Measurements from ENCODE around the gene ADAM29. TPM values are rescaled to one million over a fixed set of nuclear protein-coding genes. Genes with fewer than 3 reads are reported as not detected.

The ADAM29 gene
- total and polyA plus RNA-seq, 2 of the 8 experiments (the other 6 are each of a cell fraction or from before 2014, with no cell fraction given), result 0.03 TPM; not detected in 1

DNA sequence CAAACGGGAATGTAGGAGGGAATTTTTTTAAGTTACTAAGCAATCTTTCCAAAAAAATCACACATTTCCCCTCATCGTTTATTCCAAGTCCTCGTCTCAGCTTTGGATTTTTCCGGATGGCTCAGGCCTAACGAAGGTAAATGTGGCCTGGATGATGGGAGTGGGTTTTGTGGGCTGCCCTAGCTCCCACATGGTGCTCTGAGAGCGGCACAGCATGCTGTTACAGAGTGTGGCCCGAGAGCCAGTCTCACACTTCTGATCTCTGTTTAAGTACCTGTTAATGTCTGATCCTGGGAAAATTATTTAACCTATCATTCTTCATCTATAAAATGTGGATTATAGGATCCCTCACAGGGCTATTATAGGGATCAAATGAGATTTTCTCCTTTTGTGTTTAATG, 38.2 kb upstream of the ADAM29 start:
- 91% methylated on average over 7 of the region's 7 CpGs; no CpG with 5 or more reads in 1 of the 2 experiments for WGBS, 2 experiments (ENCODE audit: extremely low coverage in 1 of 2, insufficient coverage in 1 of 2, insufficient read length in 1 of 2, insufficient replicate concordance in 2 of 2, low coverage in 1 of 2, low lambda C conversion rate in 2 of 2, missing lambda C conversion rate in 1 of 2)
- no peak overlapping the region; the same call in 1 of the 2 replicates for H2AFZ ChIP-seq (ENCODE audit: low read length)
- CTCF ChIA-PET (ENCODE audit: partially characterized antibody), result interaction anchor here (0.6 kb wide), 1 partner anchor 105 kb away, joined by 3 read pairs; no protein-coding TSS in a partner anchor
- no peaks in the 10 kb centered on the region for H3K79me1 ChIP-seq (ENCODE audit: low read depth, low read length)
- H3K56ac ChIP-seq (replicated peaks; ENCODE audit: insufficient read length, low read depth, low read length), result no peak overlapping the region
- peaks cover 0 to 1% (median 0%) of the 10 kb centered on the region in 4 experiments; a peak in 1 of 7 replicates for H3K27me3 ChIP-seq (replicated peaks in 1 of 4; ENCODE audit: control insufficient read depth in 3 of 4, extremely low read depth in 1 of 4, insufficient read depth in 3 of 4, low read length in 3 of 4)
- H2AK5ac ChIP-seq (ENCODE audit: low read depth, low read length), result no peak overlapping the region
- no peak overlapping the region for H4K5ac ChIP-seq (ENCODE audit: insufficient read length, low read depth, low read length)
- H3K4ac ChIP-seq (replicated peaks; ENCODE audit: insufficient read length, low read depth, low read length), result no peak overlapping the region
- H3K23me2 ChIP-seq (ENCODE audit: low read depth, low read length), result peaks cover 2% of the 10 kb centered on the region; the same call in 1 of the 2 replicates
- no peak overlapping the region for H2BK15ac ChIP-seq (ENCODE audit: low read length)
- H2BK12ac ChIP-seq (ENCODE audit: low read depth, low read length), result no peak overlapping the region
- H3K23ac ChIP-seq (ENCODE audit: insufficient read length), result no peak overlapping the region
- H3K4me3 ChIP-seq (ENCODE audit: extremely low read depth in 1 of 4, insufficient read depth in 2 of 4, low read depth in 3 of 4, low read length in 4 of 4), result no peak overlapping the region
- H4K20me1 ChIP-seq (replicated peaks in 1 of 2; ENCODE audit: control insufficient read depth in 1 of 2, insufficient read depth in 2 of 2, low read length in 2 of 2), result no peaks in the 10 kb centered on the region
- H2BK20ac ChIP-seq (ENCODE audit: low read length), result no peak overlapping the region
- no peaks in the 10 kb centered on the region for H3K36me3 ChIP-seq (ENCODE audit: control insufficient read depth in 2 of 4, insufficient read depth in 4 of 4, low read length in 3 of 4)
- no peak overlapping the region for H3K18ac ChIP-seq (ENCODE audit: extremely low read depth, low read length)
- no peaks in the 10 kb centered on the region for H3K4me1 ChIP-seq (replicated peaks in 1 of 4; ENCODE audit: control insufficient read depth in 3 of 4, insufficient read depth in 4 of 4, low read length in 3 of 4)
- no peak overlapping the region for H2BK5ac ChIP-seq (ENCODE audit: low read depth, low read length)
- H4K91ac ChIP-seq (replicated peaks; ENCODE audit: insufficient read length, low read length), result no peak overlapping the region
- FAIRE-seq (no peak), DNase-seq (ENCODE audit: low read depth in 1 of 2, low spot score in 2 of 2) (no peak)
- H3K9ac ChIP-seq (replicated peaks in 1 of 4; ENCODE audit: extremely low read depth in 1 of 4, low read depth in 3 of 4, low read length in 3 of 4), result no peak overlapping the region
- no peak overlapping the region for H2BK120ac ChIP-seq (replicated peaks; ENCODE audit: low read depth, low read length)
- no peak overlapping the region for H3K27ac ChIP-seq (ENCODE audit: low read depth, low read length)
- H3K9me3 ChIP-seq (ENCODE audit: insufficient read depth in 2 of 2, low read depth in 1 of 2, low read length in 1 of 2), result no peaks in the 10 kb centered on the region
- POLR2A ChIA-PET (ENCODE audit: partially characterized antibody), result no interaction called here
- H3K14ac ChIP-seq (ENCODE audit: insufficient read length), result no peak overlapping the region
- no peak overlapping the region for H3K4me2 ChIP-seq (ENCODE audit: insufficient read depth in 1 of 2, low read depth in 2 of 2, low read length in 2 of 2)
- no peak overlapping the region for H4K8ac ChIP-seq (ENCODE audit: extremely low read depth, insufficient read depth, low read length)
- H3K79me2 ChIP-seq (ENCODE audit: control insufficient read depth in 1 of 2, insufficient read depth in 2 of 2, low read length in 2 of 2), result no peaks in the 10 kb centered on the region
- TF ChIP-seq TBP (IDR thresholded peaks at IDR 0.05; ENCODE audit: low read depth, low read length) (no peak), CEBPB (IDR thresholded peaks at IDR 0.05; ENCODE audit: low read depth, low read length) (no peak), TCF12 (IDR thresholded peaks at IDR 0.05; ENCODE audit: low read depth, low read length) (no peak), CBX5 (IDR thresholded peaks at IDR 0.05; ENCODE audit: low read depth, low read length) (no peak), POLR2A (IDR thresholded peaks at IDR 0.05; ENCODE audit: control extremely low read depth in 1 of 2, low read depth in 2 of 2, low read length in 2 of 2) (no peak), SIRT6 (IDR thresholded peaks at IDR 0.05; ENCODE audit: low read length) (no peak), EZH2 (IDR thresholded peaks at IDR 0.05; ENCODE audit: low read depth, low read length, severe bottlenecking) (no peak), HDAC2 (IDR thresholded peaks at IDR 0.05; ENCODE audit: borderline replicate concordance in 1 of 2, low read depth in 2 of 2, low read length in 2 of 2) (no peak), TEAD4 (IDR thresholded peaks at IDR 0.05; ENCODE audit: low read depth, low read length) (no peak), SIX5 (IDR thresholded peaks at IDR 0.05; ENCODE audit: low read depth, low read length) (no peak)
- TF ChIP-seq, protein P1, sequence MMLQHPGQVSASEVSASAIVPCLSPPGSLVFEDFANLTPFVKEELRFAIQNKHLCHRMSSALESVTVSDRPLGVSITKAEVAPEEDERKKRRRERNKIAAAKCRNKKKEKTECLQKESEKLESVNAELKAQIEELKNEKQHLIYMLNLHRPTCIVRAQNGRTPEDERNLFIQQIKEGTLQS (IDR thresholded peaks at IDR 0.05; ENCODE audit: insufficient read depth, low read depth, low read length), result no peak
- TF ChIP-seq, protein P2, sequence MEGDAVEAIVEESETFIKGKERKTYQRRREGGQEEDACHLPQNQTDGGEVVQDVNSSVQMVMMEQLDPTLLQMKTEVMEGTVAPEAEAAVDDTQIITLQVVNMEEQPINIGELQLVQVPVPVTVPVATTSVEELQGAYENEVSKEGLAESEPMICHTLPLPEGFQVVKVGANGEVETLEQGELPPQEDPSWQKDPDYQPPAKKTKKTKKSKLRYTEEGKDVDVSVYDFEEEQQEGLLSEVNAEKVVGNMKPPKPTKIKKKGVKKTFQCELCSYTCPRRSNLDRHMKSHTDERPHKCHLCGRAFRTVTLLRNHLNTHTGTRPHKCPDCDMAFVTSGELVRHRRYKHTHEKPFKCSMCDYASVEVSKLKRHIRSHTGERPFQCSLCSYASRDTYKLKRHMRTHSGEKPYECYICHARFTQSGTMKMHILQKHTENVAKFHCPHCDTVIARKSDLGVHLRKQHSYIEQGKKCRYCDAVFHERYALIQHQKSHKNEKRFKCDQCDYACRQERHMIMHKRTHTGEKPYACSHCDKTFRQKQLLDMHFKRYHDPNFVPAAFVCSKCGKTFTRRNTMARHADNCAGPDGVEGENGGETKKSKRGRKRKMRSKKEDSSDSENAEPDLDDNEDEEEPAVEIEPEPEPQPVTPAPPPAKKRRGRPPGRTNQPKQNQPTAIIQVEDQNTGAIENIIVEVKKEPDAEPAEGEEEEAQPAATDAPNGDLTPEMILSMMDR (IDR thresholded peaks at IDR 0.05; ENCODE audit: control extremely low read depth in 1 of 3, insufficient read depth in 1 of 3, low read depth in 1 of 3, low read length in 3 of 3), result no peak

All from H1 (cell line).